H1 (cell line): ENCODE results near the gene ZNF432.

Source experiments
- CTCF ChIP-seq, 3 experiments: IDR thresholded peaks; 1 replicate in 2 of 3; 2 replicates in 1 of 3; pipeline versions ENCODE4 v1.5.1 to v1.6.1; 2011; ENCODE audit warnings: low read length in 3 of 3, mild to moderate bottlenecking in 3 of 3, inconsistent platforms in 2 of 3, low read depth in 1 of 3, moderate library complexity in 1 of 3; ENCODE audit not compliant: insufficient read depth in 1 of 3; ENCODE audit errors: control extremely low read depth in 1 of 3
- RAD21 ChIP-seq, 2 experiments: IDR thresholded peaks in 1 of 2; conservative IDR thresholded peaks in 1 of 2; 2 replicates each; pipeline ENCODE4 v1.6.1; 2011; ENCODE audit warnings: low read depth in 2 of 2, low read length in 2 of 2, improper control_type of control experiment in 1 of 2, inconsistent platforms in 1 of 2, mild to moderate bottlenecking in 1 of 2, moderate library complexity in 1 of 2
- USF2 ChIP-seq: IDR thresholded peaks from 2 replicates; pipeline ENCODE4 v1.6.1; 2011; ENCODE audit warnings: low read length, improper control_type of control experiment

GRCh38 chr19:52086481-52086880 is 37.8 kb upstream of the ZNF432 start:
- TF ChIP-seq CTCF (IDR thresholded peaks at IDR 0.05; ENCODE audit: control extremely low read depth in 1 of 3, insufficient read depth in 1 of 3, low read depth in 1 of 3, low read length in 3 of 3) (no peak), RAD21 (IDR thresholded peaks at IDR 0.05 in 1 of 2, conservative IDR thresholded peaks at IDR 0.05 in 1 of 2; ENCODE audit: low read depth in 2 of 2, low read length in 2 of 2) (no peak), USF2 (no peak)
